Stimulated activated CD4-positive, alpha-beta T cell treated with anti-CD3 and anti-CD28 coated beads, TNF-alpha, amount 100 ng/mL, for 24 hours (primary cell): Measurements from ENCODE around the gene STARD7.
"Not testable (repeated sequence)": the region's sequence is repeated elsewhere in the genome, so short reads cannot be mapped to it uniquely, and the experiment has no call there.

Experiments used
- DNase-seq, 3 experiments: peaks; one replicate each; pipeline ENCODE4 v3.0.0-alpha.2; 2020; ENCODE audit warnings: low read depth in 3 of 3

The STARD7 gene

DNA sequence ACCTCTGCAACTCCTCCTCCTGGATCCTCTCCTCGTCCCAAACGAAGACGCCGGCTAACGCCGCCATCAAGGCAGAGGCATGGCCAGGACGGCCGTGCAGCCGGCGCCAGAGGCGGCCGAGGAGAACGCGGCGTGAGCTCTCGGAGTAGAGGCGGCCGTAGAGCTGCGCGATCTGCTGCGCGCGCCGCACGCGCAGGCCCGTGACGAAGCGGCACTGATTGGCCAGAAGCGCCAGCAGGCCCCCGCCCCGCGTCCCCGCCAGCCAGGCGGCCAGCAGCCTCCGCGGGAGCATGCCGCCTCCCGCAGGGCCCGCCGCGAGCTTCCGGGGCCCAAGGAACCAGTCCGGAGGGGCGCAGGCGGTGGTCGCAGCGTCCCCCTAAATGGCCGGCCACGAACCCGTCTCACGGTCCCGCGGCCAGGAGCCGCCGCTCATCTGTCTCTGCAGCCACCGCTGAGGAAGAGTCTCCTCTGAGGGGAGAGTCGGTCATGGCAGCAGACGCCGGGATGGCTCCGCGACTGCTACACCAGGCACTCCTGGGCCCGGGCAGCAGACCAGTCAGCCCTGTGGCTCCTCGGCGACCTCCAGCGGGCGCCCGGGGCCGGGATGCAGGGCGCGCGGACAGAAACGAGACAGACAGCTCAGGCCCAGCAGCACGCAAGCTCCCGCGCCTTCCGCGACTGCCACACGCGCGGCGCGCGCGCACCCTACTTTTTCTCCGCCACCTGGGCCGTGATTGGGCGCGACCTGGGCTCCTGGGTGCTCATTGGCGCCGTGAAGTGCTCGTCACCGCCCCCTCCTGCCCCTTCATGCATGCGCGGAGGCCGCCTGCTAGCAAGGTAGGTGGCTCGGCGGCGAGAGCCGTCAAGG, at the start of gene STARD7:
TSS of gene STARD7 (minus strand) at position 685 of the 868 bp plus-strand sequence. CDS start at position 292, 393 bp downstream.
- peak; percentile 94 to 99 (median 98) for DNase-seq

GRCh38 chr2:96257744-96258143, 49.1 kb upstream of the STARD7 start:
- not testable (repeated sequence) for DNase-seq

DNA sequence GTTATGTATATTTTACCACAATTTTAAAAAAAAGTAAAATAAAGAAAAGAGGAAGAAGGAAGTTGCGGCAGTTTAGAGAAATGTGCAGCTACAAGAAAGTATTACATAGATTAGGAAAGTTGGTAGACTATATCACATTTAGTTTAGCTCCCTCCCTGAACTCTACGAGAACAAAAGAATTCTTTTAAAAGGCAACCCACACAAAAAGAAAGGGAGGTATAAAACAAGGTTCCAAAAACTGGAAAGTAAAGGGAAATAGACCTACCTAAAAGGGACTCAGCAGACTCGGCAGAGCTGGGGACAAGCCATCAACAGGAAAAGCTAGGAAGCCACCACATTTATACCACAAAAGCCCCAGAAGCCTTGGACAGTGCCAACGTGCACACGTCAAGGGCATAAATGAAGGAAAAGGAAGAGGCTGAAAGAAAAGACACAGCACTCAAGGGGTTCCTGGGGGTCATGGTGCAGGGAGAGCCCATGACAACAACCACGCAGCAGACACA, 48.0 kb upstream of the STARD7 start:
- no peak for DNase-seq

DNA sequence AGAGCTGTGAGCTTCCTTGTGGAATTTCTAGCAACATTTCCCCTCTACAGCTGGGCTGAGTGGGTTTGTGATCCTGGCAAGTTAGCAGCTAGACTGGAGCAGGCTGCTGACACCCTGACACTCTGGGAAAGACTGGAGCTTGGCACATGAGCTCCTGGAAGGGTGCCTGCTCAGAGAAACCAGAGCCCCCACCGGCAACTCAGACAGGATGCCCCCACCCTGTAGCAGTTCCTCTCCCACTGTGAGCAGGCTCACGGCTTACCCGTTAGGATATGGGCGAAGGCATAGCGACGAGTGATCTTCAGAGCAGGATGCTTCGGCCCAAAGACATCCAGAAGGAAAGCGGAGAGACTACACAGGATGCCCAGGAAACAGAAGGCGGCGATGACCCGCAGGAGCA, 45.9 kb upstream of the STARD7 start:
- DNase-seq = no peak

GRCh38 chr2:96253006-96253405, 44.4 kb upstream of the STARD7 start:
- no peak for DNase-seq

DNA sequence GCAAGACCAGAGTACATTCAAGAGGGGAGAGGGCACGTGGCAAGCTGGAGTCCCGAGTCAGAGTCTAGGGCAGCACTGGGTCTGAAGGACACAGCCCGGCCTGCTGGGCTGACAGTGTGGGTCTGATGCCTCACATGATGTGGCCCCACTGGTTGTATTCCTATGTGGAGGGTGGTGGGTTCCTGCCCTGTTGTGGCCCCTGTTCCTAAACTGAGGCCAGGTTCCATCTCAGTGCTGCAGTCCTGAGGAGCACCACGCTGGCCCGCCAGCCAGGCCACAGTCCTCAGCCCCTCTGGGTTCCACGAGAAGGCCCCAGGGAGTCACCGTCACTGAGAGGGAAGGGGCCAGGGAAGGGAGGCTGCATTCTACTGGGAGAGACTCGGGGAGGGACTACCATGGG, 43.9 kb upstream of the STARD7 start:
- no peak for DNase-seq

GRCh38 chr2:96251721-96252292, 43.2 kb upstream of the STARD7 start:
- no peak for DNase-seq

- no peak for DNase-seq
Observed at GRCh38 chr2:96250188-96250587, 41.6 kb upstream of the STARD7 start.

GRCh38 chr2:96249654-96250053, 41.0 kb upstream of the STARD7 start:
- DNase-seq = no peak

- DNase-seq = no peak
Observed at GRCh38 chr2:96248624-96249023, 40.0 kb upstream of the STARD7 start.

- no peak for DNase-seq
Observed at GRCh38 chr2:96247896-96248295, 39.3 kb upstream of the STARD7 start.

DNA sequence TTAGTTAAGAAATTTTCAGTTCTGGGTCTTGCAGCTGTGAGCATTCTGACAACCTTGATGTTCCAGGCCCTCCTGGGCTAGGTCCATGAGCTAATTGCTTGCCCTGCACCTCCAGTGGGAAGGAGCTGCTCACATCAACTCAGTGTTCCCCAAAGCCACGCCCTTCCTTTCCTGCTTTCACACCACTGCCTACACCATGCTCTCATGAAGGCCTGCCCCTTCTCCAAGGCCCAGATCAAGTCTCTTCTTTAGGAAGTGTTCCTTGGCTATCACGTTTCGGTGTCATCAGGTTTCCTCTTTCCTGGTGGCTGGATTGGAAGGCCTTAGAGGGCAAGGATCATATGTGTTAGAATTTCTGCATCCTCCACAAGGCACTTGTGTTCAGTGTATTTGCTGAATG, 38.4 kb upstream of the STARD7 start:
- DNase-seq = no peak

GRCh38 chr2:96245609-96246390, 37.2 kb upstream of the STARD7 start:
- DNase-seq = no peak

DNA sequence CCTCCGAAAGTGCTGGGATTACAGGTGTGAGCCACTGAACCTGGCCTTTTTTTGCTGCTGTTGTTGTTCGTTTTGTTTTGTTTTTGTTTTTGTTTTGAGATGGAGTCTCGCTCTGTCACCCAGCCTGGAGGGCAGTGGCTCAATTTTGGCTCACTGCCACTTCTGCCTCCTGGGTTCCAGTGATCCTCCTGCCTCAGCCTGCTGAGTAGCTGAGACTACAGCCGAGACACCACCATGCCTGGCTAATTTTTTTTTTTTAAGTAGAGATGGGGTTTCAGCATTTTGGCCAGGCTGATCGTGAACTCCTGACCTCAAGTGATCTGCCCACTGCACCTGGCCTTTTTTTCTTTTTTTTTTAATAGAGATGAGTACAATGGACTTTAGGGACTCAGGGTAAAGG, 35.2 kb upstream of the STARD7 start:
- DNase-seq = no peak

DNA sequence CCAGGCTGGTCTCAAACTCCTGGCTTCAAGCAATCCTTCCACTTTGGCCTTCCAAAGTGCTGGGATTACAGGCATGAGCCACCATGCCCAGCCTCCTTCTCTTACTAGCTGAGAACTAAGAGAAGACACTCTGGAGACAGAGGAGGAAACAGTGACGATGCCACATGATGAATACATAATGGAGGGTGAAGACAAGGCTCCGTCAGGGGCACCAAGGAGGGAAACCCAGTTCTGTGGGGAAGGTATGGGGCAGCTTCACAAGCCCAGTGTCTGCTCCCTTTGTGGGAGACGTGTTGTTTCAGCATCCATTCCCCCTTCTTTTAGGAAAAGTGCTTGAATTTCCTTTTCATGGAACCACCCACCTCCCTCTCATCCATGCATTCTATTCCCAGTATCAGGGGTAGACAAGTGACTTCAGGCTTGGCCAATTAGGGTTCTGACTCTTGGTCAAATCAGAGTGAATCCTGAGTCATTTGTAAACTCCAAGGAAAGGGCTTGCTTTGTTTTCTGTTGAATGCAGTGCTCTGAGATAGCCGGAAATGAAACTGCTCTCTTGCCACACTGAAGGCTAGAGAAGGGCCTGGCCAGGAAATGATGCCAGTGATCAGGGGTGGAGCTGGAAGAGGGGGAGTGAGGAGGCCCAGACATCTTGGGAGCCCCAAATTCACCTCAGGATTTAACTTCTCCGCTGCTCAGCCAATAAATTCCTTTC, 33.4 kb upstream of the STARD7 start:
- peak in 2 of 3 experiments; percentile 20 to 58 for DNase-seq

DNA sequence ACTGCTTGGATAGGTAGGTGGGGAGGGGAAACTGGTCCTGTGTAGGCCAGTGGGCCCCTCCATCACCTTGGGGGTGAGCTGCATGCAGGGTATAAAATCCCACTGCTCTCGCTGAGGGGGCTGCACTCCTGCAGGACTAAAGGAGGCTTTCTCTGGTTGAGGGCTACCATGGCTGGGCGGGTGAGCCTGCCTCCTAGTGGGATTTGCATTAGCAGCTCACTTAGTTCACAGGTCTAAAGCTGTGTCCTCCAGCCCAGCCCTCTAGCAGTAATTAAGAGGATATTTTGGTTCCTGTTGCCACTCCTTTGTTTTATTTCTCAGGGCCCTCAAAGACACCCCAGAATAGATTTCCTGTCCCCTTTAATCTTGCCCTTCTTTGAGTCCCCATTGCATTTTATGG, 32.6 kb upstream of the STARD7 start:
- DNase-seq = no peak

DNA sequence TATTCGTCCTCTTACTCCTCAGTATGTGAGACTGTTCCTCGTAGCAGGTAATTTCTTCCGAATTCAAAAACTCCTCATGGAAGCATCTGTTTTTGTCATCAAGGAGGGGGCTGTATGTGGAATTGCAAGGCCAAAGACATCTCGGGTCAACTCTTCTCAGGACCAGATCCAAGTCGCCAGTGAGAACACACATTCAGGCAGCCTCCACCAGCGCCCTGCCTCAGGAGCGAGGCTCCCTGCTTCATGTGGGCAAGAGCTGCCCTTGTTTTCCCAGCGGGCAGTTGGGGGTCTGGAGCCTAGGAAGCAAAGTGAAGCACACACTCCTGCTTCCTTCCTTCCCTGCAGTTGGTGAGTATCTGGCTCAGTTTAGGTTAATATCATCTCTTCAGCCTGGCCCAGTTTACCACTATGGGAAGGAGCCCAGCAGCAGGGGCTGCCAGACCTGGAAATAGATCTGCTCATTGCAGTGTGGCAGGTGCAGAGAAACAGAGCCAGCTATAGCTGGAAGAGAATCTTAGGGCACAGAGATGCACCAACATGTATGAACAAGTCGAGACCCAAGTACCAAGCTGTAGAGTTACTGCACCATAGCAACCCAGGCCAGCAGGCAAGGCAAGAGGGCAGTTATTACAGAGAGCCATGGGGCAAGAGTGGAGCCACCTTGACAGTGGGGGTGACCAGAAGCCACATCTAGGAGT, 31.9 kb upstream of the STARD7 start:
- DNase-seq = no peak

DNA sequence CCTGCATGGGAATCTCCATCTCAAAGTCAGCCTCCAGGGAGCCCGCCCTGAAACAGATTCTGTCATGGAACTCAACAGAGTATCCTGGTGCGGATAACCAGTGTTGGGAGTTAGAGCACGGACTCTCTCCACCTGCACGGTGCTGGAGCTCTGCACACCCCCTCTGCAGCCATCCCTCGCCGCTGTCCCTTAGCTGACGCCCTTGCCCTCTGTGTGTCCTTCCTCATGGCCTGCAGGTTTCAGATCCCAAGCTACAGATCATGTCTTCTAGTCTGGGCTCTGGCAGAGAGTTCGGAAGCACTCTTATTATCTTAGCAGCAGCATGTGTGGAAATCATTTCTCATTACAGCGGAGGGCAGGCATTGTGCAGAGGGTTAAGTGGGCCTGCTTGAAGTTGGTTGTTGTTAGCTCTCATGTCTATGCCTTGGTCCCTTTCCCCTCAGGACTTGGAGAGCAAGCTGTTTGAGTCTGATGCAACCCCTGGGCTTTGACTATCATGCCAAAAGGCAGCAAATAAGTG, 31.2 kb upstream of the STARD7 start:
- no peak for DNase-seq

- DNase-seq = no peak
Observed at GRCh38 chr2:96239091-96239490, 30.5 kb upstream of the STARD7 start.

- no peak for DNase-seq
Observed at GRCh38 chr2:96238266-96238665, 29.6 kb upstream of the STARD7 start.

DNA sequence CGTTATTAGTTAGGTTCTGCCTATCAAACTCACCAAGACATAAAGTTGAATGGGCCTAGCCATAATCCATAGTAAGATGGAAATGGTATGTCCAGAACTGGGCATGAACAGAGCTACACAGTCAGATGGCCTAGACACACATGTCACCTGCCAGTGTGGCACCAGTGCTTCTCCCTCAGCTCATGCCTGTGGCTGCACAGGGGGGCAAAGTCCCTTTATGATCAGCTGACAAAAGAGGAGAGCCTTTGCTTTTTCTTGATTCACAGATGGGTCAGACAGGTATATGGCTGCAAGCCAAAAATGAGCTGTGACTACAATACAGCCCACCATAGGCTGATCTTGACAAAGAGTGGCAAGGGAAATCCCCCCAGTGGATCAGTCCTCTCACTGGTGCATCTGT, 28.3 kb upstream of the STARD7 start:
- DNase-seq = no peak
